Measurements from ENCODE around the gene SHROOM3. TPM values are rescaled to one million over a fixed set of nuclear protein-coding genes. Genes with fewer than 3 reads are reported as not detected.

SHROOM3 gene
- total RNA-seq, 2 experiments from 2014 or later = not detected

DNA sequence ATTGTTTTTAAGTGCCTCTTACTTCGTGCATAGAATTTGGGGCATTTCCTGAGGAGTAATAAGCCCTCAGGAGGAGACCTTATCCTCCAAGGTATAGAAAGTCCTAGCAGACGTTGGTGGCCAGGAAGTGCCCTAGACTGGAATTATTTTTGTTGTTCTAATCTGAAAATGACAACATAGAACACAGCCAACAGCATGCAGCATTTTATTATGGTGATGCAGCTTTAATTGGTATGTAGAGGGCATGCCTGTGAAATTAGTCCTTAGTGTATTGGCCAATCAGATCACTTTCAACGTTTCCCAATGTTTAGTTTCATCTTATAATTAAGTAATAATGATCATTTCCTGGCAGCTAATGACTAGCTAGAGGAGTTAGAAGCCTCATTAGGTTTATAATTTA lies 199.2 kb downstream of the SHROOM3 start:
- H3K9me3 Mint-ChIP-seq (ENCODE audit: insufficient read depth) = no peaks in the 10 kb centered on the region
- H3K36me3 Mint-ChIP-seq (ENCODE audit: low read depth) = no peaks in the 10 kb centered on the region
- H3K4me3 Mint-ChIP-seq = no peak overlapping the region
- no peak overlapping the region for H3K27ac Mint-ChIP-seq
- no peak for ATAC-seq
- H3K27me3 Mint-ChIP-seq (ENCODE audit: low read depth) = peaks cover 32% of the 10 kb centered on the region
- no peak for DNase-seq
- no peaks in the 10 kb centered on the region for H3K4me1 Mint-ChIP-seq (ENCODE audit: low read depth)
- ChIA-PET POLR2A (no interaction called here), CTCF (no interaction called here)

DNA sequence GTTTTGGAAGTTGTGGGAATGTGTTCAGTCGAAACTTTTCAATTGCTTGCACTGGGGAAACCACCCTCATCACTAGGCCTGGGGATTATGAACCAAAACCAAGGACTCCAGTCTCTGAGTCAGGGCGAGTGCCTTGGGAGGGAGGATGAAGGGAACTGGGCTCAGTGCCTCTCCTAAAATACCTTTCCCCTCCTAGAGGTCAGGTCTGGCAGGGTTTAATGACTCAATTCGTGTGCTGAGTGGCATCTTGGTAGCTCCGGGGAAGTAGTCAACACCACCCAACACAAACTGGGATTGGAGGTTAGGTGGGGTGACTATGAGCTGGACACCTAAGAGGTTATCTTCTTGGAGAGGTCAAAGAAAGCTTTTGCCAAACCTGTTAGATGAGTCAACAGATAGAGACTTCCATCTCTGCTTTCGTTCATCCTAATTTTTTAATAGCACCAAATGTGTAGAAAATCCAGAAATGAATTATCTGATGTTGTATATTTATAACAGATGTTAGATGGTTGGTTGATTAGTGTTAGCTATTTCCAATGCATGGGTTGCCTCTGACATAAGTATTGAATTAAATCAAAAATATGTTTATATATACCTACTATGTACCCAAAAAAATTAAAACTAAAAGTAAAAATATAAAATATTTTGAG lies 202.8 kb downstream of the SHROOM3 start:
- DNase-seq (no peak), ATAC-seq (no peak)
- Mint-ChIP-seq H3K27me3 (ENCODE audit: low read depth) (peaks cover 23% of the 10 kb centered on the region), H3K36me3 (ENCODE audit: low read depth) (no peaks in the 10 kb centered on the region), H3K4me3 (no peak overlapping the region), H3K27ac (no peak overlapping the region), H3K4me1 (ENCODE audit: low read depth) (no peaks in the 10 kb centered on the region), H3K9me3 (ENCODE audit: insufficient read depth) (no peaks in the 10 kb centered on the region)
- CTCF ChIA-PET = no interaction called here
- POLR2A ChIA-PET = no interaction called here

DNA sequence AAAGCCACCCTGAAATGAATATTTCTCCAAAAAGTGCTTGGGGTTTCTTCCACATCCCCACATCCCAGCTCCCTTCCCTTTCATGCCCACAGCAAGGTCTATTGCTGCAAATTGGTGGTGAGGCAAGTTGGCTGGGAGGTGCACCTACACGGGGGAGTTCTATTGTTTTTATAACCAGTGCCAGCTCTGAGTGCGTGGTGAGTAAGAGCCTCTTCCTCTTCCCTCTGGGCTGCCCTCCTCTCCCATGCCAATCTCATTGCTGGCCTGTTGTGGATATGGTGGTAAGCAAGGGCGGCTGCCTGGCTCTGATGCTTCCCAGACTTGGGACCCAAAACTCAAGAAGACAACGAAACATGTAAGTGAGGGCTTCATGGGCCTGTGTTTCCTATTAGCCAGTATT lies 204.3 kb downstream of the SHROOM3 start:
- H3K27me3 Mint-ChIP-seq (ENCODE audit: low read depth) = peaks cover 22% of the 10 kb centered on the region
- CTCF ChIA-PET = no interaction called here
- POLR2A ChIA-PET = no interaction called here

DNA sequence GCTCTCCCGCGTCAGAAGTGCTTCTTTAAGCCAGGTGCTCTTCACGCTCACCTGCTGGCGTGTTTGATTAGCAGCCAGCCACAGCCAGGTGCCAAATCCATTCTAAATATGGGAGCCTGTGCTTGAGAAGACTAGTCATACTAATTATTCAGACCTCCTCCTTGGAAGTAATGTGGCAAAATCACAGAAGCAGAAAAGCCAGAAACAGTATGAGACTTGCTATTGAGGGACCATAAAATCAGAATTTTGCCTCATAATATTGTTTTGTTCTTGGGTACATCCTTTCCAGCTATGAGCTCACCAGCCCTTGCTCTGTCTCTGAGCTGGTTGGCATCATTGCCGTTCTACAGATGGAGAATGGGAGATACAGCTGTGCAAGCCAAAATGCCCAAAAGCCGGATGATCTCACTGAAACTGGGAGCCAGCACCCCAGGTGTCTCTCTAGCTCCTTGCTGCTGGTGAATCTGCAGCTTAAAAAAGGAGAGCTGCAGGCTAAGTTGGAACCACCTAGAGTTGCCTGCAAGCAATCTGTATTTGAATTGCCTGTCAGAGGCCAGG lies 205.4 kb downstream of the SHROOM3 start:
- CTCF ChIA-PET = no interaction called here
- Mint-ChIP-seq H3K27me3 (ENCODE audit: low read depth) (peaks cover 20% of the 10 kb centered on the region), H3K27ac (no peak overlapping the region), H3K4me1 (ENCODE audit: low read depth) (no peaks in the 10 kb centered on the region), H3K9me3 (ENCODE audit: insufficient read depth) (no peaks in the 10 kb centered on the region), H3K4me3 (no peak overlapping the region), H3K36me3 (ENCODE audit: low read depth) (no peaks in the 10 kb centered on the region)
- ATAC-seq (no peak), DNase-seq (no peak)
- POLR2A ChIA-PET = no interaction called here

More for the DNA sequence above, 204.3 kb downstream of the SHROOM3 start:
- Mint-ChIP-seq H3K9me3 (ENCODE audit: insufficient read depth) (no peaks in the 10 kb centered on the region), H3K4me1 (ENCODE audit: low read depth) (no peaks in the 10 kb centered on the region), H3K27ac (no peak overlapping the region), H3K36me3 (ENCODE audit: low read depth) (no peaks in the 10 kb centered on the region), H3K4me3 (no peak overlapping the region)
- DNase-seq = no peak
- no peak for ATAC-seq

DNA sequence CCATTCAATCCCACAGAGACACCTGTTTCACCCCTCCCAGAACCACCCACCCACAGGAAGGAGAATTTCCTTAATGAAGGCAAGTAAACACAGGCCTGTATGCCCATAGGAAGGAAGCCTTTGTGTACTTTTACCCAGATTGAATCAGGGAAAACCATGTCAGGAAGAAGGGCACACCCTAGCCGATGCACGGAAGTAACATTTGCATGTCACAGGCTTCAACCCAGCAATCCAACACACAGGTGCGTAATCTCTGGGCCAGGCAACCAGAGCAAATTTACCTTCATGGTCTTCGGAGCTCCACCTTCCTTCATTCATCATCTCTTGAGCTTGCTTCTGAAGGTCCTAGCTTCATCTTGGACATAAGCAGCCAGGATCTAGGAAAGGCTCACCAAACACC lies 206.3 kb downstream of the SHROOM3 start:
- Mint-ChIP-seq H3K36me3 (ENCODE audit: low read depth) (no peaks in the 10 kb centered on the region), H3K4me3 (no peak overlapping the region), H3K9me3 (ENCODE audit: insufficient read depth) (no peaks in the 10 kb centered on the region), H3K4me1 (ENCODE audit: low read depth) (no peaks in the 10 kb centered on the region), H3K27ac (no peak overlapping the region), H3K27me3 (ENCODE audit: low read depth) (peaks cover 20% of the 10 kb centered on the region)
- ATAC-seq (no peak), DNase-seq (no peak)
- CTCF ChIA-PET = no interaction called here
- POLR2A ChIA-PET = no interaction called here

DNA sequence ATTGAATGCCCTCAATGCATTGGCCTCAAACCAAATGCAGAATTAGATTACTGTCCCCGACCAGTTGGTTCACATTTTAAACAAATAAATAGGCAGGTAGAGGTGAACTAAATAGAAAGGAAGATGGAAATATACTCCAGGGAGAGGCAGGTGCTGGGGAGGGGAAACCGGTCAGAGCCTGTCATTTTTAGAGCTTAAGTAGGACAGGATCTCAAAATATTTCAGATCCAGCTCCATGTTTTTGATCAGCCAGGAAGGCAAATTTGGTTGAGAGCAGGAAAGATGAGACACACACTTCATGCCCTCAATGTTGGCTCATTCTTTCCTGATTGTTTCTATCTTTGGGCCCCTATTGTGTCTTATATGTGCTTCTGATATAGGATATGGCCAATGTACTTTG lies 206.7 kb downstream of the SHROOM3 start:
- Mint-ChIP-seq H3K27ac (no peak overlapping the region), H3K36me3 (ENCODE audit: low read depth) (no peaks in the 10 kb centered on the region), H3K27me3 (ENCODE audit: low read depth) (peaks cover 19% of the 10 kb centered on the region), H3K4me1 (ENCODE audit: low read depth) (no peaks in the 10 kb centered on the region), H3K4me3 (no peak overlapping the region), H3K9me3 (ENCODE audit: insufficient read depth) (no peaks in the 10 kb centered on the region)
- ATAC-seq = no peak
- ChIA-PET CTCF (no interaction called here), POLR2A (no interaction called here)
- DNase-seq = no peak

DNA sequence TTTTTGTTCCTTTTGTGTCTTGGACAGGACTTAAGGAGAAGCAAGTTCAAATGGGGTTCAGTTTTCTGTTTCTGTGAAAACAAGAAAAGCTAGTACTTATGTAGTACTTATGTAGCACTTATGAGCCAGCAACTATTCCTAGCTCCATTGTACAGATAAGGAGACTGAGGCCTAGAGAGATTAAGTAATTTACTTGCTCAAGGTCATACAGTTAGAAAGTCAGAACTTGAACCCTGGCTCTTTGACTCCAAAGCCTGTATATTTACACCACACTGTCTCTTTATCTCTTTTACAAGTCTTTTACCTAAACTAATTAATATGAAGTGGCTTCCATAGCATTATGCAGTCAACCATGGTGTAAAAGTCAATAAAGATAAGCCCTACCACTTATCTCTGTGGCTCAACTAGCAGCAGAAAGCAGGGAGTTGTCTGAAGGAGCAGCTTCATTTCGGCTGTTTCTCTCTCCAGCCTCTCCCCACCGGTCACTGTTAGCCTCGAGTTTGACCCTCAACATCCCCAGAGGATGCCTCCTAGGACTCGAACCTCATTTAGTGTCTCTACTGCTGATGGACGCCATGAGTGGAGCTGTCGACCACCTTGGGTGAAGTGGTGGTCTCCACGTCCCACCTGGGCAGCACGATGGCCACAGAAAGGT lies 209.9 kb downstream of the SHROOM3 start:
- Mint-ChIP-seq H3K27ac (no peak overlapping the region), H3K36me3 (ENCODE audit: low read depth) (no peaks in the 10 kb centered on the region), H3K27me3 (ENCODE audit: low read depth) (peaks cover 22% of the 10 kb centered on the region), H3K4me3 (no peak overlapping the region), H3K9me3 (ENCODE audit: insufficient read depth) (no peaks in the 10 kb centered on the region), H3K4me1 (ENCODE audit: low read depth) (no peaks in the 10 kb centered on the region)
- no peak for ATAC-seq
- POLR2A ChIA-PET = no interaction called here
- no peak for DNase-seq
- CTCF ChIA-PET = no interaction called here

DNA sequence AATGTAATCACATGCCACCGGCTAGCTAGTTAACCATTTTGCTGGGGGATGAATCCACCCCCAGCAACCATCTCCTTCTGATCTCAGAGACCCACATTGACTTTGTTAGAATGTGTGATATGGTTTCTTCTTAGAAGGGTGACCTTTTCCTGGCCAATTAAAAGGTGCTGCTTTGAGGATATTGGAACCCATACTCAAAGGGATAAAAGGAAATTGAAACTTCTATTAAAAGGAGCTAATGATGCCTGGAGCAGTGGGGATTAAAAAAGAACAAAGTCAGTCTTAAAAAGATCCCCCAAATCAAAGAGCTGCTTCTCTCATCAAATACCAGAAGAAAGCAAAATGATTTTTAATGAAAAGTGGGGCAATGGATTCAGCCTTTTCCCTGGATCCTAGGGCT lies 214.1 kb downstream of the SHROOM3 start:
- Mint-ChIP-seq H3K4me1 (ENCODE audit: low read depth) (no peaks in the 10 kb centered on the region), H3K36me3 (ENCODE audit: low read depth) (no peaks in the 10 kb centered on the region), H3K9me3 (ENCODE audit: insufficient read depth) (no peaks in the 10 kb centered on the region), H3K27ac (no peak overlapping the region), H3K27me3 (ENCODE audit: low read depth) (peaks cover 16% of the 10 kb centered on the region), H3K4me3 (no peak overlapping the region)
- ChIA-PET POLR2A (no interaction called here), CTCF (no interaction called here)
- DNase-seq (no peak), ATAC-seq (no peak)

DNA sequence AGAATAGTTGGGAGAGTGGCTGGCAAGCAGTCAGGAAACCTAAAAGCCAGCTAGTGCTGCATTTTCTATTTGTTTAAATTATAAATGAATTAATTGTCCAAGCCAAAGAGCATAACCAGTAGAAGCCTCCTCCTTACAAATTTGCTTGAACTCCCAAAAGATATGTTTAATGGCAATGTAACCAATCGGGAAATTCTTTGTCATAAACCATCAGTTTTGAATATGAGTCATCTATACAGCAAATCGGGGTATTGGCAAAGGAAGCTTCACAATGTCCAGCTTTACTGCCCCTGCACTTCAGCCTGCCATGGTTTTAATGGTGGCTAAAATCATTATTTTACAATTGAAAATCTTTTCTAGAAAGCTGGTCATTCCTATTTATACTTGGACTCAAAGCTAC lies 216.6 kb downstream of the SHROOM3 start:
- no peaks in the 10 kb centered on the region for H3K9me3 Mint-ChIP-seq (ENCODE audit: insufficient read depth)
- no peaks in the 10 kb centered on the region for H3K4me1 Mint-ChIP-seq (ENCODE audit: low read depth)
- H3K27ac Mint-ChIP-seq = no peak overlapping the region
- no peak overlapping the region for H3K4me3 Mint-ChIP-seq
- no peak for ATAC-seq
- ChIA-PET CTCF (no interaction called here), POLR2A (no interaction called here)
- H3K27me3 Mint-ChIP-seq (ENCODE audit: low read depth) = peaks cover 15% of the 10 kb centered on the region
- no peak for DNase-seq
- H3K36me3 Mint-ChIP-seq (ENCODE audit: low read depth) = no peaks in the 10 kb centered on the region

DNA sequence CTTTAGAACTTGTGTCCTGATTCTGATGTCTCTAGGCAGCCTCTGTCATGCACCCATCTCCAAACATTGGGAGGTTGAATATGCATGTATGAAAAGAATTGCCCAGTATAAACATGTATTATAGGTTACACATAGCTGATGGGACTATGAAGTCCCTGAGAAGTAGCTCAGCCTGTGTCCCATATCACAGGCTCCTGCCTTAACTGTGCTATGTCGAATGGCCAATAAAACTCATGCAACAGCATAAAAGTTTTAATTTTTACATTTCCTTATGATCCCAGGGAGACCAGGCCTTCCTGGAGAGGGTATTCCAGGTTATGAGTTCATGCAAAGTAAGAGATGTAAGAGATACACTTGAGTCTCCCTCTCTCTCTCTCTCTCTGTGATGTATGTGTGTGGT lies 217.4 kb downstream of the SHROOM3 start:
- ChIA-PET POLR2A (no interaction called here), CTCF (no interaction called here)
- H3K27me3 Mint-ChIP-seq (ENCODE audit: low read depth) = peaks cover 13% of the 10 kb centered on the region
- no peak overlapping the region for H3K4me3 Mint-ChIP-seq
- no peaks in the 10 kb centered on the region for H3K4me1 Mint-ChIP-seq (ENCODE audit: low read depth)
- H3K36me3 Mint-ChIP-seq (ENCODE audit: low read depth) = no peaks in the 10 kb centered on the region
- DNase-seq (no peak), ATAC-seq (no peak)
- no peak overlapping the region for H3K27ac Mint-ChIP-seq
- no peaks in the 10 kb centered on the region for H3K9me3 Mint-ChIP-seq (ENCODE audit: insufficient read depth)

DNA sequence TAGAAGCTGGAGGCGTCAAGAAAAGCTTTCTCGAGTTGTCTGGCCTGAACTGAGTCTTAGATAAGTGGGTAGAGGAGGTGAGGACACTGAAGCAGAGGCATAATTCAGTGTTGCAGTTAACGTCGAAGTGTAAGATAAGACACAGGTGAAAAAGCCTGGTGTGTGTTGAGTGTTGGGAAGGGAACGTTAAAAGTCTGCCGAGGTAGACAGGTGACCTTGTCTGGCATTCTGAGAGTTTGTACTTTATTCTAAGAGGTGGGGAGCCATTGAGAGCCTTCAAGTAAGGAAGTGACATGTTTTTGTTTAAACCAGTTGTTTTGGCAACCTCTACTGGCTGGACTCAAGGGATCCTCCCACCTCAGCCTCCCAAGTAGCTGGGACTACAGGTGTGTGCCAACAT lies 219.1 kb downstream of the SHROOM3 start:
- Mint-ChIP-seq H3K27me3 (ENCODE audit: low read depth) (peaks cover 10% of the 10 kb centered on the region), H3K27ac (no peak overlapping the region), H3K4me3 (no peak overlapping the region), H3K9me3 (ENCODE audit: insufficient read depth) (no peaks in the 10 kb centered on the region), H3K36me3 (ENCODE audit: low read depth) (no peaks in the 10 kb centered on the region), H3K4me1 (ENCODE audit: low read depth) (no peaks in the 10 kb centered on the region)
- ChIA-PET POLR2A (no interaction called here), CTCF (interaction anchor here (1.2 kb wide), 1 partner anchor 9 kb away, joined by 3 read pairs; no protein-coding TSS in a partner anchor)
- ATAC-seq (no peak), DNase-seq (no peak)

DNA sequence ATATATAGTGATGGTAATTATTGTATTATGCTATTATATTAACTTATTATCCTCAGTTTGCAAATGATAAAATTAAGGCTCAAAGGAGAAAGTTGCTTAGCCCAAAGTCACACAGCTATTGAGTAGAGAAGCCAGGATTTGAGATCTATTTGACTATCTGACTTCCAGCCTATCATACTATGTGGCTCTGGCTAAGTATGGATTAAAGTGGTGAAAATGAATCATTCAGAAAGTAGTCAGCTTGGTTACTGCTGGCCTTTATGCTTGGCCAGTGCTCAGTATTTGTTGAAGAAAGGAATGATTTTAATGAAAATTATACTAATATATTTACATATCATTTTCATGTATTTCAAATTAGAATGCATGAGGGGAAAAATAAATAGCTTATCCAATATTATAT lies 219.8 kb downstream of the SHROOM3 start:
- no peak overlapping the region for H3K27ac Mint-ChIP-seq
- POLR2A ChIA-PET = no interaction called here
- no peaks in the 10 kb centered on the region for H3K36me3 Mint-ChIP-seq (ENCODE audit: low read depth)
- DNase-seq (no peak), ATAC-seq (no peak)
- no peak overlapping the region for H3K4me3 Mint-ChIP-seq
- H3K4me1 Mint-ChIP-seq (ENCODE audit: low read depth) = no peaks in the 10 kb centered on the region
- no peaks in the 10 kb centered on the region for H3K9me3 Mint-ChIP-seq (ENCODE audit: insufficient read depth)
- peaks cover 10% of the 10 kb centered on the region for H3K27me3 Mint-ChIP-seq (ENCODE audit: low read depth)
- CTCF ChIA-PET = interaction anchor here (1.2 kb wide), 1 partner anchor 9 kb away, joined by 3 read pairs; no protein-coding TSS in a partner anchor
